GM23338 (cell line): ENCODE results near the gene CD63. TPM values are rescaled to one million over a fixed set of nuclear protein-coding genes. Genes with fewer than 3 reads are reported as not detected.
A peak's percentile ranks its signal among the peaks of the same experiment; 100 is the strongest.

Experiments used
- ATAC-seq: fragments of 200-7000 bp; cut with Tn5 transposase; 3 replicates; pipeline ENCODE4 v1.9.1; 2020
- DNase-seq: peaks from one replicate; pipeline ENCODE4 v3.0.0-alpha.2; 2015; ENCODE audit warnings: low spot score
- H2AFZ ChIP-seq: fragments of 200-600 bp; sonication (generic); 2 replicates; pipeline ENCODE4 v1.8.0; 2016; ENCODE audit warnings: antibody characterized with exemption, mild to moderate bottlenecking, moderate library complexity
- H3F3A ChIP-seq: fragments of 200-600 bp; sonication (generic); replicated peaks from 2 replicates; pipeline ENCODE4 v1.8.0; 2017; ENCODE audit warnings: antibody characterized with exemption, mixed run types, low read depth
- H3K27ac ChIP-seq: fragments of 200-600 bp; sonication (generic); 2 replicates; pipeline ENCODE4 v1.6.1; 2016; ENCODE audit warnings: low read depth
- H3K27me3 ChIP-seq: fragments of 200-600 bp; sonication (generic); 2 replicates; pipeline ENCODE4 v1.8.0; 2016; ENCODE audit warnings: mild to moderate bottlenecking, mixed run types, moderate library complexity; ENCODE audit not compliant: insufficient read depth
- H3K36me3 ChIP-seq: fragments of 200-600 bp; sonication (generic); 2 replicates; pipeline ENCODE4 v1.8.0; 2016; ENCODE audit warnings: mild to moderate bottlenecking; ENCODE audit not compliant: insufficient read depth
- H3K4me1 ChIP-seq: fragments of 200-600 bp; sonication (generic); 2 replicates; pipeline ENCODE4 v1.8.0; 2016; ENCODE audit warnings: mild to moderate bottlenecking, moderate library complexity; ENCODE audit not compliant: insufficient read depth
- H3K4me2 ChIP-seq: fragments of 200-600 bp; sonication (generic); 2 replicates; pipeline ENCODE4 v1.7.1; 2017; ENCODE audit warnings: mixed run types
- H3K4me3 ChIP-seq: fragments of 200-600 bp; sonication (generic); 2 replicates; pipeline ENCODE4 v1.6.1; 2016; ENCODE audit warnings: mixed run types
- H3K79me2 ChIP-seq: fragments of 200-600 bp; sonication (generic); replicated peaks from 2 replicates; pipeline ENCODE4 v1.8.0; 2017; ENCODE audit warnings: mild to moderate bottlenecking; ENCODE audit not compliant: insufficient read depth
- H3K9me2 ChIP-seq: fragments of 200-600 bp; sonication (generic); 2 replicates; pipeline ENCODE4 v1.8.0; 2017; ENCODE audit not compliant: insufficient read depth
- H4K20me1 ChIP-seq: fragments of 200-600 bp; sonication (generic); replicated peaks from 2 replicates; pipeline ENCODE4 v1.8.0; 2017; ENCODE audit warnings: mild to moderate bottlenecking; ENCODE audit not compliant: insufficient read depth
- H3K27ac Mint-ChIP-seq: 2 replicates; pipeline ENCODE4 v1.8.0; 2020; ENCODE audit warnings: inconsistent platforms, mild to moderate bottlenecking, moderate library complexity, mixed read lengths
- H3K27me3 Mint-ChIP-seq: 3 replicates; pipeline ENCODE4 v1.8.0; 2022; ENCODE audit warnings: low read depth, mild to moderate bottlenecking, moderate library complexity, mixed read lengths, inconsistent platforms; ENCODE audit not compliant: insufficient read depth, poor library complexity
- H3K36me3 Mint-ChIP-seq: 3 replicates; pipeline ENCODE4 v1.8.0; 2021; ENCODE audit warnings: low read depth, mild to moderate bottlenecking, inconsistent platforms, moderate library complexity, mixed read lengths
- H3K4me1 Mint-ChIP-seq: 3 replicates; pipeline ENCODE4 v1.8.0; 2020; ENCODE audit warnings: mild to moderate bottlenecking, inconsistent platforms, mixed read lengths
- H3K4me3 Mint-ChIP-seq: 3 replicates; pipeline ENCODE4 v1.8.0; 2021; ENCODE audit warnings: moderate library complexity, mild to moderate bottlenecking, inconsistent platforms, mixed read lengths
- H3K9me3 Mint-ChIP-seq: 3 replicates; pipeline ENCODE4 v1.8.0; 2020; ENCODE audit warnings: moderate library complexity, mild to moderate bottlenecking, inconsistent platforms, mixed read lengths
- CREB1 ChIP-seq: fragments of 250-450 bp; sonication (Bioruptor Pico); IDR thresholded peaks from 2 replicates; pipeline ENCODE4 v1.5.0; 2020; ENCODE audit warnings: low read depth, mild to moderate bottlenecking, moderate library complexity
- EZH2phosphoT487 ChIP-seq: fragments of 200-600 bp; sonication (generic); IDR thresholded peaks from one replicate; pipeline ENCODE4 v1.8.1; 2018; ENCODE audit warnings: antibody characterized with exemption; ENCODE audit not compliant: unreplicated experiment
- JUNB ChIP-seq: IDR thresholded peaks from one replicate; pipeline ENCODE4 v1.6.1; 2016; ENCODE audit warnings: antibody characterized with exemption; ENCODE audit not compliant: unreplicated experiment
- POLR2AphosphoS5 ChIP-seq: IDR thresholded peaks from 2 replicates; pipeline ENCODE4 v1.6.1; 2016; ENCODE audit warnings: antibody characterized with exemption, low read depth
- polyA plus RNA-seq: library from polyadenylated mRNA; unstranded; fragments of >200 nt; fragmentation: Nextera tagmentation; extraction: Ambion mirVana; gene quantifications from 2 replicates; pipeline ENCODE4 v1.2.1, GENCODE V29; 2016
- total RNA-seq: library from RNA; depleted of rRNA; stranded (reverse); fragments of >200 nt; shearing (Covaris generic); gene quantifications from 2 replicates; pipeline ENCODE4 v1.2.3, GENCODE V29; 2014
- TF ChIP-seq, protein P1 (sequence below), 2 experiments: fragments of 200-600 bp in 1 of 2; sonication (generic) in 1 of 2; conservative IDR thresholded peaks; 2 replicates each; pipeline versions ENCODE4 v1.5.1 to v1.6.1; 2016 to 2017; ENCODE audit warnings: antibody characterized with exemption in 2 of 2, low read depth in 2 of 2, mild to moderate bottlenecking in 2 of 2, moderate library complexity in 1 of 2
- TF ChIP-seq, protein P2 (sequence below): IDR thresholded peaks from one replicate; pipeline ENCODE4 v1.6.1; 2018; ENCODE audit warnings: antibody characterized with exemption; ENCODE audit not compliant: unreplicated experiment
- TF ChIP-seq, protein P3 (sequence below): fragments of 250-450 bp; sonication (Bioruptor Pico); IDR thresholded peaks from 2 replicates; pipeline ENCODE4 v1.5.0; 2020; ENCODE audit warnings: mild to moderate bottlenecking, moderate library complexity

Gene CD63
- total and polyA plus RNA-seq, 2 experiments from 2014 or later, result 294 to 685 TPM

DNA sequence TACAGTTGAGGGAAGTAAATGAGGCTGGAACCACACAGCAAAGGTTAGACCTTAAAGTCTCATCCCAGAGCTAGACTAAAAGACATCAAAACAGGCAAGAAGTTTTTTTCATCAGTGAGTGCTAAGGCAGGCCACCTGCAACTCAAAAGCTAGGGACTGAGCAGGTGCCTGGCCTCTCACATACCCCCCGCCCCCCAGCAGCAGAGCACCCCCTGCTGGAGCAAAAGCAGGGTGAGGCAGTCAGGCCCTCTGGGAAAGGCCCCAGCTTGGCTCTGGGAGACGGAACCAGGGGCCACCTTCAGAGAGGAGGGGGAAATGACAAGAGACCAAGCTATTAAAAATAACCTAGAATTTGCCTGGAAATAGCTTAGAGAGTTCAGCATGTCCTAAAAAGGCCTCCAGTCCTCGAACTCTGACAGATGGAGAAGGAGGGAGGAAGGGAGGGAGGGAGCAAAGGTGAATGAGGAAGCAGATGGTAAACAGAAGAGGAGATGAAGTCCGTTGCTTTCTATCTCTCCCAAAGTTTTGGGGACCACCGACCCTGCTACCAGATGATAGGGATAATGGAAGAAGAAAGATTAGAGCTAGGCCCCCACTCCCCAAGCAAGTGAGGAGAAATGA lies 22.9 kb downstream of the CD63 start:
- H3K4me1 Mint-ChIP-seq, result peaks cover 38% of the 10 kb centered on the region
- Histone ChIP-seq H2AFZ (no peak overlapping the region), H3K4me3 (peak overlapping the region; percentile 97), H4K20me1 (peaks cover 3% of the 10 kb centered on the region; the same call in 1 of the 2 replicates), H3K36me3 (no peaks in the 10 kb centered on the region), H3K27me3 (peaks cover 7% of the 10 kb centered on the region; the same call in 1 of the 2 replicates), H3K9me2 (no peaks in the 10 kb centered on the region), H3F3A (peaks cover 7% of the 10 kb centered on the region; the same call in 1 of the 2 replicates), H3K79me2 (peaks cover 28% of the 10 kb centered on the region), H3K27ac (no peak overlapping the region), H3K4me1 (peaks cover 26% of the 10 kb centered on the region), H3K4me2 (peak overlapping the region; percentile 98)
- peak; percentile 87 for DNase-seq
- peaks cover 20% of the 10 kb centered on the region for H3K27me3 Mint-ChIP-seq
- peak; percentile 56 for ATAC-seq
- peaks cover 4% of the 10 kb centered on the region; the same call in 1 of the 3 replicates for H3K36me3 Mint-ChIP-seq
- H3K4me3 Mint-ChIP-seq, result peak overlapping the region; percentile 88
- no peak for TF ChIP-seq POLR2AphosphoS5
- TF ChIP-seq, protein P1, sequence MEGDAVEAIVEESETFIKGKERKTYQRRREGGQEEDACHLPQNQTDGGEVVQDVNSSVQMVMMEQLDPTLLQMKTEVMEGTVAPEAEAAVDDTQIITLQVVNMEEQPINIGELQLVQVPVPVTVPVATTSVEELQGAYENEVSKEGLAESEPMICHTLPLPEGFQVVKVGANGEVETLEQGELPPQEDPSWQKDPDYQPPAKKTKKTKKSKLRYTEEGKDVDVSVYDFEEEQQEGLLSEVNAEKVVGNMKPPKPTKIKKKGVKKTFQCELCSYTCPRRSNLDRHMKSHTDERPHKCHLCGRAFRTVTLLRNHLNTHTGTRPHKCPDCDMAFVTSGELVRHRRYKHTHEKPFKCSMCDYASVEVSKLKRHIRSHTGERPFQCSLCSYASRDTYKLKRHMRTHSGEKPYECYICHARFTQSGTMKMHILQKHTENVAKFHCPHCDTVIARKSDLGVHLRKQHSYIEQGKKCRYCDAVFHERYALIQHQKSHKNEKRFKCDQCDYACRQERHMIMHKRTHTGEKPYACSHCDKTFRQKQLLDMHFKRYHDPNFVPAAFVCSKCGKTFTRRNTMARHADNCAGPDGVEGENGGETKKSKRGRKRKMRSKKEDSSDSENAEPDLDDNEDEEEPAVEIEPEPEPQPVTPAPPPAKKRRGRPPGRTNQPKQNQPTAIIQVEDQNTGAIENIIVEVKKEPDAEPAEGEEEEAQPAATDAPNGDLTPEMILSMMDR (conservative IDR thresholded peaks at IDR 0.05; ENCODE audit: low read depth in 2 of 2), result peak; percentile 82 to 93
- no peak overlapping the region for H3K27ac Mint-ChIP-seq
- H3K9me3 Mint-ChIP-seq, result no peaks in the 10 kb centered on the region

DNA sequence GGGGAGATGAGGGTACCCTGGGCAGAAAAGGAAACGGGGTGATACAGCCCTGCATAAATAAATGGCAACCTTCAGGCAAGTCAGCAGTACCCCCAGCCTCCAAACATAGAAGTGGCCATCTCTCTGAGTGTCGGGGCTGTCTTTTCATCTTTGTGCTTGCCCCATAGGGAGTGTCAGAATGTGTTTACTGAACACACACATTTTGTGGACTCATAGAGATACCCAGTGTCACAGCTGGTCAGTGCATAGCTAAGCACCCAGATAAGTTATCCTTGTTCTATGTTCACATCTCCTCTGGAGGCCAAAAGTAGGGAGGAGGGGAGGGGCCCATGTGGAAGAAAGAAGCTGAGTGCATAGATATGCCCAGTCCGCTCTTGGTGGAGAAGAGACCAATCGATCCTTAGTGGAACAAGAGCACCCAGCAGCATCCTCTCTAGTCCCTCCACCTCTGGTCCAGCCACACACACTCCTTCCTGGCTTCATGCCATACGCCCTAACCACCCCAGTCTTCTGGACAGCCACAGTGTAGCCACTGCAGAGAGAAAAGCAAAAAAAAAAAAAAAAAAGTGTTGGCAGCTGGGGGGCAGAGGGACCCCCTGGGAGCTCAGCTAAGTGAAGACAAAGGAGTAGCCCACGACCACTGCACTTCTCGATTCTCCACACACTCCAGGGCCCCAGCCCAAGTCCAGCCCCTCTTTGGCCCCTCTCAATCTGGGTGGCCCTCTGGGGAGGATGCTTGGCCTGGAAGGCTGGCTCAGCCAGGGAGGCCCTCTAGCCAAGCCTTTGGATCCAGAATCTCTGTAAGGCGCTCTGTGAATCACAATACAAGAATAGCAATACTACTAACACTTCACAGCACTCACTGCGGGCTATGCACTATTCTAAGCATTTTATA lies 23.7 kb downstream of the CD63 start:
- H2AFZ ChIP-seq, result no peak overlapping the region
- H3K4me3 ChIP-seq, result no peak overlapping the region
- Mint-ChIP-seq H3K27ac (no peak overlapping the region), H3K4me3 (peak overlapping the region; percentile 10; the same call in 1 of the 3 replicates), H3K4me1 (peaks cover 38% of the 10 kb centered on the region), H3K9me3 (no peaks in the 10 kb centered on the region), H3K27me3 (peaks cover 20% of the 10 kb centered on the region), H3K36me3 (peaks cover 4% of the 10 kb centered on the region; the same call in 1 of the 3 replicates)
- H3K79me2 ChIP-seq, result peaks cover 28% of the 10 kb centered on the region
- H4K20me1 ChIP-seq, result peaks cover 3% of the 10 kb centered on the region; the same call in 1 of the 2 replicates
- peaks cover 7% of the 10 kb centered on the region; the same call in 1 of the 2 replicates for H3F3A ChIP-seq
- DNase-seq (no peak), ATAC-seq (no peak)
- H3K4me2 ChIP-seq, result peak overlapping the region; percentile 41
- H3K36me3 ChIP-seq, result no peaks in the 10 kb centered on the region
- no peaks in the 10 kb centered on the region for H3K9me2 ChIP-seq
- peaks cover 26% of the 10 kb centered on the region for H3K4me1 ChIP-seq
- no peak overlapping the region for H3K27ac ChIP-seq
- H3K27me3 ChIP-seq, result peaks cover 7% of the 10 kb centered on the region; the same call in 1 of the 2 replicates
- TF ChIP-seq JUNB (no peak), POLR2AphosphoS5 (no peak), CREB1 (CRISPR knock-in tag) (no peak), EZH2phosphoT487 (no peak)
- TF ChIP-seq, protein P2, sequence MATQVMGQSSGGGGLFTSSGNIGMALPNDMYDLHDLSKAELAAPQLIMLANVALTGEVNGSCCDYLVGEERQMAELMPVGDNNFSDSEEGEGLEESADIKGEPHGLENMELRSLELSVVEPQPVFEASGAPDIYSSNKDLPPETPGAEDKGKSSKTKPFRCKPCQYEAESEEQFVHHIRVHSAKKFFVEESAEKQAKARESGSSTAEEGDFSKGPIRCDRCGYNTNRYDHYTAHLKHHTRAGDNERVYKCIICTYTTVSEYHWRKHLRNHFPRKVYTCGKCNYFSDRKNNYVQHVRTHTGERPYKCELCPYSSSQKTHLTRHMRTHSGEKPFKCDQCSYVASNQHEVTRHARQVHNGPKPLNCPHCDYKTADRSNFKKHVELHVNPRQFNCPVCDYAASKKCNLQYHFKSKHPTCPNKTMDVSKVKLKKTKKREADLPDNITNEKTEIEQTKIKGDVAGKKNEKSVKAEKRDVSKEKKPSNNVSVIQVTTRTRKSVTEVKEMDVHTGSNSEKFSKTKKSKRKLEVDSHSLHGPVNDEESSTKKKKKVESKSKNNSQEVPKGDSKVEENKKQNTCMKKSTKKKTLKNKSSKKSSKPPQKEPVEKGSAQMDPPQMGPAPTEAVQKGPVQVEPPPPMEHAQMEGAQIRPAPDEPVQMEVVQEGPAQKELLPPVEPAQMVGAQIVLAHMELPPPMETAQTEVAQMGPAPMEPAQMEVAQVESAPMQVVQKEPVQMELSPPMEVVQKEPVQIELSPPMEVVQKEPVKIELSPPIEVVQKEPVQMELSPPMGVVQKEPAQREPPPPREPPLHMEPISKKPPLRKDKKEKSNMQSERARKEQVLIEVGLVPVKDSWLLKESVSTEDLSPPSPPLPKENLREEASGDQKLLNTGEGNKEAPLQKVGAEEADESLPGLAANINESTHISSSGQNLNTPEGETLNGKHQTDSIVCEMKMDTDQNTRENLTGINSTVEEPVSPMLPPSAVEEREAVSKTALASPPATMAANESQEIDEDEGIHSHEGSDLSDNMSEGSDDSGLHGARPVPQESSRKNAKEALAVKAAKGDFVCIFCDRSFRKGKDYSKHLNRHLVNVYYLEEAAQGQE, result no peak
- TF ChIP-seq, protein P3, sequence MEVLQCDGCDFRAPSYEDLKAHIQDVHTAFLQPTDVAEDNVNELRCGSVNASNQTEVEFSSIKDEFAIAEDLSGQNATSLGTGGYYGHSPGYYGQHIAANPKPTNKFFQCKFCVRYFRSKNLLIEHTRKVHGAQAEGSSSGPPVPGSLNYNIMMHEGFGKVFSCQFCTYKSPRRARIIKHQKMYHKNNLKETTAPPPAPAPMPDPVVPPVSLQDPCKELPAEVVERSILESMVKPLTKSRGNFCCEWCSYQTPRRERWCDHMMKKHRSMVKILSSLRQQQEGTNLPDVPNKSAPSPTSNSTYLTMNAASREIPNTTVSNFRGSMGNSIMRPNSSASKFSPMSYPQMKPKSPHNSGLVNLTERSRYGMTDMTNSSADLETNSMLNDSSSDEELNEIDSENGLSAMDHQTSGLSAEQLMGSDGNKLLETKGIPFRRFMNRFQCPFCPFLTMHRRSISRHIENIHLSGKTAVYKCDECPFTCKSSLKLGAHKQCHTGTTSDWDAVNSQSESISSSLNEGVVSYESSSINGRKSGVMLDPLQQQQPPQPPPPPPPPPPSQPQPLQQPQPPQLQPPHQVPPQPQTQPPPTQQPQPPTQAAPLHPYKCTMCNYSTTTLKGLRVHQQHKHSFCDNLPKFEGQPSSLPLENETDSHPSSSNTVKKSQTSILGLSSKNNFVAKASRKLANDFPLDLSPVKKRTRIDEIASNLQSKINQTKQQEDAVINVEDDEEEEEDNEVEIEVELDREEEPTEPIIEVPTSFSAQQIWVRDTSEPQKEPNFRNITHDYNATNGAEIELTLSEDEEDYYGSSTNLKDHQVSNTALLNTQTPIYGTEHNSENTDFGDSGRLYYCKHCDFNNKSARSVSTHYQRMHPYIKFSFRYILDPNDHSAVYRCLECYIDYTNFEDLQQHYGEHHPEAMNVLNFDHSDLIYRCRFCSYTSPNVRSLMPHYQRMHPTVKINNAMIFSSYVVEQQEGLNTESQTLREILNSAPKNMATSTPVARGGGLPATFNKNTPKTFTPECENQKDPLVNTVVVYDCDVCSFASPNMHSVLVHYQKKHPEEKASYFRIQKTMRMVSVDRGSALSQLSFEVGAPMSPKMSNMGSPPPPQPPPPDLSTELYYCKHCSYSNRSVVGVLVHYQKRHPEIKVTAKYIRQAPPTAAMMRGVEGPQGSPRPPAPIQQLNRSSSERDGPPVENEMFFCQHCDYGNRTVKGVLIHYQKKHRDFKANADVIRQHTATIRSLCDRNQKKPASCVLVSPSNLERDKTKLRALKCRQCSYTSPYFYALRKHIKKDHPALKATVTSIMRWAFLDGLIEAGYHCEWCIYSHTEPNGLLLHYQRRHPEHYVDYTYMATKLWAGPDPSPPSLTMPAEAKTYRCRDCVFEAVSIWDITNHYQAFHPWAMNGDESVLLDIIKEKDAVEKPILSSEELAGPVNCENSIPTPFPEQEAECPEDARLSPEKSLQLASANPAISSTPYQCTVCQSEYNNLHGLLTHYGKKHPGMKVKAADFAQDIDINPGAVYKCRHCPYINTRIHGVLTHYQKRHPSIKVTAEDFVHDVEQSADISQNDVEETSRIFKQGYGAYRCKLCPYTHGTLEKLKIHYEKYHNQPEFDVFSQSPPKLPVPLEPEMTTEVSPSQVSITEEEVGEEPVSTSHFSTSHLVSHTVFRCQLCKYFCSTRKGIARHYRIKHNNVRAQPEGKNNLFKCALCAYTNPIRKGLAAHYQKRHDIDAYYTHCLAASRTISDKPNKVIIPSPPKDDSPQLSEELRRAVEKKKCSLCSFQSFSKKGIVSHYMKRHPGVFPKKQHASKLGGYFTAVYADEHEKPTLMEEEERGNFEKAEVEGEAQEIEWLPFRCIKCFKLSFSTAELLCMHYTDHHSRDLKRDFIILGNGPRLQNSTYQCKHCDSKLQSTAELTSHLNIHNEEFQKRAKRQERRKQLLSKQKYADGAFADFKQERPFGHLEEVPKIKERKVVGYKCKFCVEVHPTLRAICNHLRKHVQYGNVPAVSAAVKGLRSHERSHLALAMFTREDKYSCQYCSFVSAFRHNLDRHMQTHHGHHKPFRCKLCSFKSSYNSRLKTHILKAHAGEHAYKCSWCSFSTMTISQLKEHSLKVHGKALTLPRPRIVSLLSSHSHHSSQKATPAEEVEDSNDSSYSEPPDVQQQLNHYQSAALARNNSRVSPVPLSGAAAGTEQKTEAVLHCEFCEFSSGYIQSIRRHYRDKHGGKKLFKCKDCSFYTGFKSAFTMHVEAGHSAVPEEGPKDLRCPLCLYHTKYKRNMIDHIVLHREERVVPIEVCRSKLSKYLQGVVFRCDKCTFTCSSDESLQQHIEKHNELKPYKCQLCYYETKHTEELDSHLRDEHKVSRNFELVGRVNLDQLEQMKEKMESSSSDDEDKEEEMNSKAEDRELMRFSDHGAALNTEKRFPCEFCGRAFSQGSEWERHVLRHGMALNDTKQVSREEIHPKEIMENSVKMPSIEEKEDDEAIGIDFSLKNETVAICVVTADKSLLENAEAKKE (CRISPR knock-in tag), result no peak
